Stomach (tissue), 4 donors: Measurements from ENCODE around the gene SMTNL1.

Experiments used
- CTCF ChIP-seq, 7 experiments: fragments of 450-650 bp in 4 of 7; fragments of 200-600 bp in 3 of 7; sonication (generic) in 3 of 7; IDR thresholded peaks; one replicate each; pipeline ENCODE4 v1.5.1; 2016 to 2019; ENCODE audit warnings: antibody characterized with exemption in 7 of 7, control low read depth in 2 of 7, mild to moderate bottlenecking in 1 of 7
- POLR2A ChIP-seq, 4 donors: fragments of 450-650 bp; IDR thresholded peaks; one replicate each; pipeline ENCODE4 v1.6.1; 2016; ENCODE audit warnings: antibody characterized with exemption in 4 of 4, control low read depth in 2 of 4, mild to moderate bottlenecking in 1 of 4, moderate library complexity in 1 of 4

DNA sequence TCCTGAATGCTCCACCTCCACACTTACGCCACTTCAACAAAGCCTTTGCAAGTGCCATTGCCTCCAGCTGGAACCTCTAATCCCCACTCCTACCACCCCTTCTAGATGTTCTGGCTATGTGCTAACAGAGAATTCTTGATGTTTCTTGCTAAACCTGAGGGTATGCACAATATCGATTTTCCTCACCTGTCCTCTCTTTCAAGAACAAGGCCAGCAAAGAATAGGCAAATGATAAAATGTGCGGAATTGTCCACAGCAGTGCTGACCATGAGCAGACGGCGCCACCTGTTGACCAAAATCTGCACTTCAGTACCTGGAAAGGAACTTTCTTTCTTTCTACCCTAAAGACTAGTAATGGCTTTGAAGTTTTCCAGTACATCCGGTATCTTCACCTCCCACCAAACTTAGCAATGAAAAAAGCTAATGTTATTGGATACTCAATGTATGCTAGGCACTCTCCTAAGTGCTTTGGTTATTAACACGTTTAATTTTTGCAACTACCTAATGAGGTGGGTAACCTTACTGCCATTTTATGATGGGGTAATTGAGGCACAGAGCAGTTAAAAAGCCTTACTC lies 10.3 kb upstream of the SMTNL1 start:
- TF ChIP-seq POLR2A (IDR thresholded peaks at IDR 0.05) (no peak), CTCF (IDR thresholded peaks at IDR 0.05) (peak in 5 of 7 experiments; percentile 87 to 97 (median 89))
